ENCODE results near the gene FBXW9.
"Not testable (repeated sequence)": the region's sequence is repeated elsewhere in the genome, so short reads cannot be mapped to it uniquely, and the experiment has no call there.

The FBXW9 gene

GRCh38 chr19:12657966-12658365, 38.5 kb downstream of the FBXW9 start:
- no peak for DNase-seq (ENCODE audit: extremely low read depth in 1 of 2, low read depth in 1 of 2)

GRCh38 chr19:12656899-12657571, 39.4 kb downstream of the FBXW9 start:
- no peak for DNase-seq (ENCODE audit: extremely low read depth in 1 of 2, low read depth in 1 of 2)

GRCh38 chr19:12655546-12655945, 40.9 kb downstream of the FBXW9 start:
- no peak for DNase-seq (ENCODE audit: extremely low read depth in 1 of 2, low read depth in 1 of 2)

- no peak for DNase-seq (ENCODE audit: extremely low read depth in 1 of 2, low read depth in 1 of 2)
Observed at GRCh38 chr19:12652219-12652618, 44.2 kb downstream of the FBXW9 start.

GRCh38 chr19:12649941-12650340, 46.5 kb downstream of the FBXW9 start:
- no peak for DNase-seq (ENCODE audit: extremely low read depth in 1 of 2, low read depth in 1 of 2)

- no peak for DNase-seq (ENCODE audit: extremely low read depth in 1 of 2, low read depth in 1 of 2)
Observed at GRCh38 chr19:12648088-12648487, 48.3 kb downstream of the FBXW9 start.

- no peak for DNase-seq (ENCODE audit: extremely low read depth in 1 of 2, low read depth in 1 of 2)
Observed at GRCh38 chr19:12647490-12648071, 48.9 kb downstream of the FBXW9 start.

GRCh38 chr19:12647047-12647446, 49.4 kb downstream of the FBXW9 start:
- no peak for DNase-seq (ENCODE audit: extremely low read depth in 1 of 2, low read depth in 1 of 2)

- no peak for DNase-seq (ENCODE audit: extremely low read depth in 1 of 2, low read depth in 1 of 2)
Observed at GRCh38 chr19:12646551-12646950, 49.9 kb downstream of the FBXW9 start.

GRCh38 chr19:12643716-12644115, 52.7 kb downstream of the FBXW9 start:
- DNase-seq (ENCODE audit: extremely low read depth in 1 of 2, low read depth in 1 of 2), result not testable (repeated sequence)

GRCh38 chr19:12642506-12642905, 53.9 kb downstream of the FBXW9 start:
- DNase-seq (ENCODE audit: extremely low read depth in 1 of 2, low read depth in 1 of 2), result no peak

GRCh38 chr19:12641456-12641855, 55.0 kb downstream of the FBXW9 start:
- DNase-seq (ENCODE audit: extremely low read depth in 1 of 2, low read depth in 1 of 2), result no peak

- peak; percentile 72 to 75 for DNase-seq (ENCODE audit: extremely low read depth in 1 of 2, low read depth in 1 of 2)
Observed at GRCh38 chr19:12639901-12640613, 56.4 kb downstream of the FBXW9 start.

All from activated CD8-positive, alpha-beta memory T cell treated with anti-CD3 and anti-CD28 coated beads for 1 hour (primary cell).